Breast epithelium (tissue), 3 donors: Measurements from ENCODE around the gene DPYD.

Source experiments
- POLR2A ChIP-seq: fragments of 450-650 bp; IDR thresholded peaks from one replicate; pipeline ENCODE4 v1.6.1; 2016; ENCODE audit warnings: antibody characterized with exemption, mild to moderate bottlenecking, moderate library complexity
- POLR2AphosphoS5 ChIP-seq, 3 donors: sonication (generic); formaldehyde crosslinking; IDR thresholded peaks; one replicate each; pipeline ENCODE4 v1.6.1; 2017; ENCODE audit warnings: antibody characterized with exemption in 3 of 3
- TF ChIP-seq, protein P1 (sequence below), 3 donors: fragments of 450-650 bp; IDR thresholded peaks; one replicate each; pipeline ENCODE4 v1.5.1; 2016 to 2017; ENCODE audit warnings: antibody characterized with exemption in 3 of 3, mild to moderate bottlenecking in 3 of 3, moderate library complexity in 3 of 3

DNA sequence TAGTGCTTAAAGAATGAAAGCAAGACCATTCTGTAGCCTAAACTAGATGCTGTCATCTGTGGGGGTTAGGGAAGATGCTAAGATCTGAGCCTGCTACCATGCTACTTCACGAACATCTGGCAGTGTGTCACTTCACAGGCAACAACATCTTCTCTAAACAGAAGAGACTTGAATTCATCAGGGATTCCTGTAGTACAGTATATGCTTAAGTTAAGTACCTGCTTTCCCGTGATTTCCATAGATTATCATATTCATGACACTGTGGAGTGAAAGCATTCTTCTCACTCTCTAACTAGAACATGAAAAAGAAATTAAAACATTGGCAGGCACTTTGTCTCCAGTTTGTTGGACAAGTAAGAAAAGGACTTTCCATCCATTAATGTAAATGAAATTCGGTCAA is 808.4 kb downstream of the DPYD start:
- TF ChIP-seq POLR2AphosphoS5 (IDR thresholded peaks at IDR 0.05) (no peak), POLR2A (no peak)
- TF ChIP-seq, protein P1, sequence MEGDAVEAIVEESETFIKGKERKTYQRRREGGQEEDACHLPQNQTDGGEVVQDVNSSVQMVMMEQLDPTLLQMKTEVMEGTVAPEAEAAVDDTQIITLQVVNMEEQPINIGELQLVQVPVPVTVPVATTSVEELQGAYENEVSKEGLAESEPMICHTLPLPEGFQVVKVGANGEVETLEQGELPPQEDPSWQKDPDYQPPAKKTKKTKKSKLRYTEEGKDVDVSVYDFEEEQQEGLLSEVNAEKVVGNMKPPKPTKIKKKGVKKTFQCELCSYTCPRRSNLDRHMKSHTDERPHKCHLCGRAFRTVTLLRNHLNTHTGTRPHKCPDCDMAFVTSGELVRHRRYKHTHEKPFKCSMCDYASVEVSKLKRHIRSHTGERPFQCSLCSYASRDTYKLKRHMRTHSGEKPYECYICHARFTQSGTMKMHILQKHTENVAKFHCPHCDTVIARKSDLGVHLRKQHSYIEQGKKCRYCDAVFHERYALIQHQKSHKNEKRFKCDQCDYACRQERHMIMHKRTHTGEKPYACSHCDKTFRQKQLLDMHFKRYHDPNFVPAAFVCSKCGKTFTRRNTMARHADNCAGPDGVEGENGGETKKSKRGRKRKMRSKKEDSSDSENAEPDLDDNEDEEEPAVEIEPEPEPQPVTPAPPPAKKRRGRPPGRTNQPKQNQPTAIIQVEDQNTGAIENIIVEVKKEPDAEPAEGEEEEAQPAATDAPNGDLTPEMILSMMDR (IDR thresholded peaks at IDR 0.05) = no peak
